IPS-20b (cell line): ENCODE results near the gene DDX11.
"Not testable (repeated sequence)": the region's sequence is repeated elsewhere in the genome, so short reads cannot be mapped to it uniquely, and the experiment has no call there.

Source experiments
- H3K27ac ChIP-seq: one replicate; pipeline ENCODE4 v1.5.1; 2013; ENCODE audit warnings: low read length
- H3K27me3 ChIP-seq: 2 replicates; pipeline ENCODE4 v1.6.1; 2013; ENCODE audit warnings: mild to moderate bottlenecking, low read length, inconsistent platforms; ENCODE audit not compliant: insufficient read depth
- H3K36me3 ChIP-seq: 2 replicates; pipeline ENCODE4 v1.6.1; 2013; ENCODE audit warnings: low read depth, mild to moderate bottlenecking, inconsistent platforms, low read length, moderate library complexity; ENCODE audit not compliant: insufficient read depth
- H3K4me1 ChIP-seq: 2 replicates; pipeline ENCODE4 v1.6.1; 2013; ENCODE audit warnings: mild to moderate bottlenecking, control low read depth, inconsistent platforms, low read length, moderate library complexity; ENCODE audit not compliant: insufficient read depth
- H3K4me3 ChIP-seq: 2 replicates; pipeline ENCODE4 v1.5.1; 2013; ENCODE audit warnings: mild to moderate bottlenecking, low read length, inconsistent platforms
- H3K9ac ChIP-seq: 2 replicates; pipeline ENCODE4 v1.6.1; 2013; ENCODE audit warnings: low read depth, mild to moderate bottlenecking, inconsistent platforms, low read length, moderate library complexity
- H3K9me3 ChIP-seq: 2 replicates; pipeline ENCODE4 v1.6.1; 2013; ENCODE audit warnings: mild to moderate bottlenecking, low read depth, low read length, inconsistent platforms; ENCODE audit not compliant: insufficient read depth

DDX11 gene

GRCh38 chr12:31119803-31120211 lies 46.1 kb downstream of the DDX11 start:
- Histone ChIP-seq H3K9ac (no peak overlapping the region), H3K4me1 (no peaks in the 10 kb centered on the region; the same call in 1 of the 2 replicates), H3K4me3 (no peak overlapping the region), H3K27me3 (peaks cover 30% of the 10 kb centered on the region), H3K27ac (no peak overlapping the region), H3K9me3 (no peaks in the 10 kb centered on the region), H3K36me3 (no peaks in the 10 kb centered on the region)

- Histone ChIP-seq H3K9me3 (no peaks in the 10 kb centered on the region), H3K36me3 (no peaks in the 10 kb centered on the region), H3K27me3 (peaks cover 30% of the 10 kb centered on the region), H3K4me3 (peak overlapping the region; percentile 63; the same call in 1 of the 2 replicates), H3K9ac (no peak overlapping the region; the same call in 1 of the 2 replicates), H3K4me1 (no peaks in the 10 kb centered on the region; the same call in 1 of the 2 replicates), H3K27ac (no peak overlapping the region)
Observed at GRCh38 chr12:31120392-31121008, 46.8 kb downstream of the DDX11 start.

GRCh38 chr12:31121022-31121728 lies 47.5 kb downstream of the DDX11 start:
- H3K9me3 ChIP-seq, H3K36me3 ChIP-seq, H3K9ac ChIP-seq, H3K4me1 ChIP-seq, H3K27ac ChIP-seq: not testable (repeated sequence)
- H3K4me3 ChIP-seq, result peak overlapping the region; percentile 63
- peaks cover 30% of the 10 kb centered on the region for H3K27me3 ChIP-seq

GRCh38 chr12:31122481-31122880 lies 48.8 kb downstream of the DDX11 start:
- H3K9me3 ChIP-seq, result no peaks in the 10 kb centered on the region
- no peak overlapping the region for H3K27ac ChIP-seq
- no peak overlapping the region for H3K9ac ChIP-seq
- H3K27me3 ChIP-seq, result peaks cover 22% of the 10 kb centered on the region
- H3K36me3 ChIP-seq, result no peaks in the 10 kb centered on the region
- no peaks in the 10 kb centered on the region; the same call in 1 of the 2 replicates for H3K4me1 ChIP-seq
- no peak overlapping the region for H3K4me3 ChIP-seq

- not testable (repeated sequence) for H3K36me3 ChIP-seq, H3K9me3 ChIP-seq, H3K27ac ChIP-seq, H3K9ac ChIP-seq, H3K4me3 ChIP-seq, H3K27me3 ChIP-seq, H3K4me1 ChIP-seq
Observed at GRCh38 chr12:31124158-31124557, 50.5 kb downstream of the DDX11 start.

- not testable (repeated sequence) for H3K4me3 ChIP-seq, H3K27ac ChIP-seq, H3K9me3 ChIP-seq, H3K4me1 ChIP-seq, H3K36me3 ChIP-seq, H3K9ac ChIP-seq, H3K27me3 ChIP-seq
Observed at GRCh38 chr12:31125171-31125570, 51.5 kb downstream of the DDX11 start.

GRCh38 chr12:31127209-31127848 lies 53.7 kb downstream of the DDX11 start:
- H3K9me3 ChIP-seq, H3K36me3 ChIP-seq, H3K4me3 ChIP-seq, H3K27ac ChIP-seq, H3K9ac ChIP-seq, H3K27me3 ChIP-seq, H3K4me1 ChIP-seq: not testable (repeated sequence)

- H3K4me3 ChIP-seq, H3K36me3 ChIP-seq: not testable (repeated sequence)
Observed at GRCh38 chr12:31136581-31136980, 62.9 kb downstream of the DDX11 start.

GRCh38 chr12:31144768-31145167 lies 71.1 kb downstream of the DDX11 start:
- not testable (repeated sequence) for H3K27me3 ChIP-seq, H3K4me1 ChIP-seq, H3K9ac ChIP-seq, H3K36me3 ChIP-seq, H3K27ac ChIP-seq, H3K4me3 ChIP-seq, H3K9me3 ChIP-seq

More at GRCh38 chr12:31136581-31136980, 62.9 kb downstream of the DDX11 start:
- not testable (repeated sequence) for H3K27ac ChIP-seq, H3K27me3 ChIP-seq, H3K4me1 ChIP-seq, H3K9ac ChIP-seq, H3K9me3 ChIP-seq

GRCh38 chr12:31145296-31145695 lies 71.6 kb downstream of the DDX11 start:
- not testable (repeated sequence) for H3K27me3 ChIP-seq, H3K9me3 ChIP-seq, H3K4me1 ChIP-seq, H3K27ac ChIP-seq, H3K9ac ChIP-seq, H3K4me3 ChIP-seq, H3K36me3 ChIP-seq

- H3K4me3 ChIP-seq, H3K27ac ChIP-seq, H3K4me1 ChIP-seq, H3K9me3 ChIP-seq, H3K9ac ChIP-seq, H3K36me3 ChIP-seq, H3K27me3 ChIP-seq: not testable (repeated sequence)
Observed at GRCh38 chr12:31147415-31147814, 73.8 kb downstream of the DDX11 start.

- not testable (repeated sequence) for H3K4me1 ChIP-seq, H3K9ac ChIP-seq, H3K27me3 ChIP-seq, H3K27ac ChIP-seq, H3K9me3 ChIP-seq, H3K4me3 ChIP-seq, H3K36me3 ChIP-seq
Observed at GRCh38 chr12:31150766-31151165, 77.1 kb downstream of the DDX11 start.
